Endometrium (tissue), 2 donors: ENCODE results near the gene ITCH.

ENCODE experiments used
- FAIRE-seq: peaks from 2 replicates; lab custom pipeline; 2012; peaks lifted over from hg19 to GRCh38; lab: Jason Lieb, UNC
- donor health status: control.
- donor health status: control.

Gene ITCH

DNA sequence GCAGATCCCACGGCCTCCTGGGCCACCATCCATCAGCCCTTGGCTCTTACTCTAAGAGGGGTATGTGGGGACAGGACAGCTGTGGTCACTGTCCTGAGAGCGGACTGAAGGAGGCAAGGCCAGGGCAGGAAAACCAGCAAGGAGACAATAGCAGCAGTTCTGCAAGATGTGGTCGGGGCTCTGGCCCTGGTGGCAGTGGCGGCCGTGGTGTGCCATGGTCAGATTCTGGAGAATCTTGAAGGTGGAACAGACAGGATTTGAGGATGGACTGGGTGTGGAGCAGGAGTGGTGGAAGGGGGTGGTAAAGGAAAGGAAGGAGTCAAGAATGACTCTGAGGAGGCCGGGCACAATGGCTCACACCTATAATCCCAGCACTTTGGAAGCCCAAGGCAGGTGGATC is 189.5 kb downstream of the ITCH start:
- no peak for FAIRE-seq

DNA sequence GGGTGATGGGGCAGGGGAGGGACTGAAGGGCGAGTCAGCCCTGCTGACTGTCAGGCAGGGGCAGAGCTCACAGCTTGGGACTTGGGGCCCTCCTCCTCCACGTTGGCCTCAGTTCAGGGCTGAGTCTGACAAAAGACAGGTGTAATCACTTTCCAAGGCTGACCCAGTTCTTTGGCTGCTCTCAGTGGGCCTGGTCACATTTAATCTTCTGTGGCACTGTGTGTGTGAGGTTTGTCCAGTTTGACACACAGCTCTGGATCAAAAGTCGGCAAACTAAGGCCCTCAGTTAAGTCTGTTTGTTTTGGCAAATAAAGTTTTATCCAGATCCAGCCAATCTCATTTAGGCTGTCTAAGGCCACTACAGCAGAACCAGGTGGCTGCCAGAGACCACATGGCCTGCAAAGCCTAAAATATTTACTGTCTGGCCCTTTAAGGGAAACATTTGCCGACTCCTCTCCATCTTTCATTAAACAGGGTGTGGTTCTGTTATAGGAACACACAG is 190.3 kb downstream of the ITCH start:
- FAIRE-seq = no peak

DNA sequence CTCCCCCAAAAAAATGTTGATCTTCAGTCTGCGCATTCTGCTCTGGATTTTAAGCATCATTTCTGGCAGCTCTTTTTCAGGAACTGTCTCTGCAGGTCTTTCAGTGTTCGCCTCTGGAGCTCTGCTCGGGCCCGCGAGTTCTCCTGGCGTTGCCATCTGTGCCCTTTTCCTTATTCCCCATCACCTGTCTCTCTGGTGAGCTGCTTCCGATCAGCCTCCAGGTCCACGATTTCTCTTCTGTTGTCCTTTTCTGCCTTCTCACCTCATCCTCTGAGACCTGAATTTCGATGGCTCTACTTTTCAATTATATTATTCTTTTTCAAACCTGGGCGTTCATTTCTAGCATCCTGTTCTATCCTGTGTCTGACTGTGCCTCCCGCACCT is 194.9 kb downstream of the ITCH start:
- FAIRE-seq = no peak

DNA sequence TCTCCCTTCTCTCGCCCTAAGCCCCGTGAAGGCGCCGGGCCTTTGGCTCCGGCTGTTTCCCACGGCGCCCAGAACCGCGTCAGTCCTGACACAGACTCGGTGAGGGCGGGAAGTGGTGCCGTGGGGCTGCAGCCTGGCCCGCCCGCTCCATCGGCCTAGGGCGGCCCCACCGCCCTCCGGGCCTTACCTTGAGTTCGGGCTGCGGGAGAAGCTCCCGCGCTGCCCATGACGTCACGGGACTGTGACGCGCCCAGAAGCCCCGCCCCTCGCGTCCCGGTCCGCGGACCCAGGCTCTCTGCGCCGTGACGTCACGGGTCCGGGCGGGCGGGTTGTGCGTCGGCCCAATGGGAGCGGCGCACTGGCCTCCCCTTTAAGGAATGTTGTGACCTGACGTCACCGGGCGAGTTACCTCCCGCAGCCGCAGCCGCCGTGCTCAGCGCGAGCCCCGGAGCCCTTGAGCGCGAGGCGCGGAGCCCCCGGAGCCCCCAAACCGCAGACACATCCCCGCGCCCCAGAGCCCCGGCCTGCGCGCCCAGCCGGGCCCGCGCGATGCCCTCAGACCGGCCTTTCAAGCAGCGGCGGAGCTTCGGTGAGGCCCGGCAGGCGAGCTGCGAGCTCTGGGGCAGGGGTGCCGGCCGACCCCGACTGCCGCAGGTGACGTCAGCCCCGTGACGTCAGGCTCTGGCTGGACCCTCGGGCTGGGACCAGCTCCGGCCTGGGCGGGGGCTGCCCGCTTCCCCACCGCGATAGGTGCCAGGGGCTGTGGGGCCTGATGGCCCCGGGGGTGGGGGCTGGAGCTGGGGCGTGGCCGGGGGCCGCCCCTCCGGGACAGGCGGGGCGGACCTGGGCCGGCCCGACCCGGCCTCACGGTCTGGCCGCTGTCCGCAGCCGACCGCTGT is 195.5 kb downstream of the ITCH start, which contains the start of gene MAP1LC3A:
MAP1LC3A (plus strand) TSS at position 399 of the 899 bp plus-strand sequence; CDS start at position 550, 151 bp downstream.
- FAIRE-seq = no peak

DNA sequence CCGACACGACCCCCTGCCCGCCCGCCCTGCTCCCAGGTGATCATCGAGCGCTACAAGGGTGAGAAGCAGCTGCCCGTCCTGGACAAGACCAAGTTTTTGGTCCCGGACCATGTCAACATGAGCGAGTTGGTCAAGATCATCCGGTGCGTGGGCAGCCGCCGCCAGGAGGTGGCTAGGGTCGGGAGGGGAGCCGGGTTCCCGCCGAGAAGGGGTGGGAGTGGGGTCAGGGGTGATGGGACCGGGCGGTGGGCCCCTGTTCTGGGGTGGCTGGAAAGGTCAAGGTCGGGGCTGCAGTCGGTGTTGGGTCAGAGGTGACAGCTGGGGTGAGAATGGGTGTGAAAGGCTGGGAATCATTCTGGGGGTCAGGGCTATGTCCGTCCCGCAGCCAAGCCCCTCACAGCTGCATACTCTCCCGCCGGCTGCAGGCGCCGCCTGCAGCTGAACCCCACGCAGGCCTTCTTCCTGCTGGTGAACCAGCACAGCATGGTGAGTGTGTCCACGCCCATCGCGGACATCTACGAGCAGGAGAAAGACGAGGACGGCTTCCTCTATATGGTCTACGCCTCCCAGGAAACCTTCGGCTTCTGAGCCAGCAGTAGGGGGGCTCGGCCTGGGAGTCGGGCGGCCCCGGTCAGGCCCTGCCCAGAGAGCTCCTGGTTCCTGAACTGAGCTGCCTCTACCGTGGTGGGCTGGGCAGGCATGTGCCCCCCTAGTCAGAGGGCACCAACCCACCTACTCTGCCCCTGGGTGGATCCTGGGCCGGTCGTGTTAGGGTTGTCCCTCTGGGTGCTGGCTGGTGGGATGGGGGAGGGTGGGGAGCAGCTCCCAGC is 196.5 kb downstream of the ITCH start:
- no peak for FAIRE-seq

DNA sequence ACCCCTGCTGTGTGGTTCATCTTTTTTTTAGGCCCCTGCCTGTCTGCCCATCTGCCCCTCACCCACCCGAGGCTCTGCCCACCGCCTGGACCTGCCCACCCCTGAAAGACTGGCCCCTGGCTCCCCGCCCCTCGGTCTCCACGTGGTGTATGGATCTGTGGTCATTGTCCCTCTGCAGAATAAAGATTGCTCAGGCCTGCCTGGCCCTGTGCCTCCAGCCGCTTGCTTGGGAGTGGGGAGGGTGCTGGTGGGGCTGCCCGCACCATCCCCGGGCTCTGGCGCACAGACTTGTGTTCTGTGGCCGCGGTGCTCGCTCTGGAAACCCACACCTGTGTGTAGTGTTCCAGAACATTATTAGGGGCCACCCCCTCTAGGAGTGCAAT is 197.1 kb downstream of the ITCH start:
- FAIRE-seq = no peak

DNA sequence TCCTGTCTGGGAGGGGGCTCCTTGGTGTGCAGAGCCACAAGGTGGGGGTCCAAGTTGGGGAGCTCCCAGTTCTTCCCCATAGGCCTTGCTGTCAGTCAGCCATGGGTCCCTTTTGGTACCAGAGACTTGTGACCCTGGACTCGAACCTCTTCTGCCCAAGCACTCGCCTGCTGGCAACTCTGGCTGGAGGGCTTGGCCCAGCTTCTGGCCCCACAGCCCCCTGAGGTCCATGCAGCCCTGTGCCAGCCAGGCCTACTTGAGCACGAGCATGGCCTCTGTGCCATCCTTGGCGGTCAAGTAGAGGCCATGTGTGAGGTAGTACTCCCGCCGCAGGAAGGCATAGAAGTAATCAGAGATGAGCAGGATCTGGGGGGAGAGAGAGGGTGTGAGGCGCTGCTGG is 197.5 kb downstream of the ITCH start:
- FAIRE-seq = no peak
